Measurements from ENCODE around the gene ING5.

The ING5 gene

DNA sequence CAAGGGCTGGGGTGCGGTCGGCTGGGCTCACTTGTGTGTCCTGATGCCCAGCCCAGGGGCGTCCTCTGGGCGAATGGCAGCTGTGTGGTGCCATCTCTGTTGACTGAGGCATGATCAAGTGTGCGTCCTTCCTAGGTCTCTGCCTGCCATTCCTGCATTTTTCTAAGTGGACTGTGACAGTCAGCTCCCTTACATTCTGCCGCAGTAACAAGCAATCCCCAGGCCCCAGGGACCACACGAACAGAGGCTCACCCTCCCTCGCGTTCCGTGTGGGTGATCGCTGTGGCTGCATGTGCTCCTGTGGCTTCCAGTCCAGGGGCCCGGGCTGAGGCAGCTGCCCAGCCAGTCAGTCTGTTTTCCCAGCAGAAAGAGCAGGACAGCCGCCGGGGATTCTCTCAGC, 50.4 kb downstream of the ING5 start:
- Histone ChIP-seq H3K4me1 (ENCODE audit: insufficient read depth, low read length) (no peaks in the 10 kb centered on the region), H3K36me3 (ENCODE audit: insufficient read depth, low read length) (peaks cover 47% of the 10 kb centered on the region)
- no peak for DNase-seq

DNA sequence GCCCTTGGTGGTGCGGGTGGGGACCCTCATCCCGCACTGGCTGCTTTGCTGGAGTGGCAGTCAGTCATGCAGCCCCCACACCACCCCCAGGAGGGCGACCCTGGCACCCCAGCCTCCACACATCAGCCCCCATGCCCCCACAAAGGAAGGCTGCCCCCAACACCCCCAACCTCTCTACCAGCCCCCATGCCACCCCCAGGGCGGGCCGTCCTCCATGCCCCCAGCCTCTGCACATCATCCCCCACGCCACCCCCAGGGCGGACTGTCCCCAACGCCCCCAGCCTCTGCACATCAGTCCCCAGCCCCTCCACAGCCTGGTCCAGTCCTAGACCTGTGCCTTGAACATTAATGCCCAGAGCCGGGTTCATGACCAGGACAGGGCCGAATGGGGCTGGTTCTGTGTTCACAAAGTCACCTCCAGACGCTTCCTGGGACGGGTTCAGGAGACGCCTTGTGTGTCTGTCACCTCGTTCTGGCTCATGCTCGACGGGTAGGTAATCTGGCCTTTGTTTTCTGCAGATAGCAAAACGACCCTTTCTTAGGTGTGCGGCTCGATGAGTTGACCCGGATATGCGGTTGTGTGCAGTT, 50.9 kb downstream of the ING5 start:
- no peak overlapping the region for H2AFZ ChIP-seq (ENCODE audit: low read depth, low read length)
- no peak overlapping the region for H3K9ac ChIP-seq (ENCODE audit: low read depth, low read length)
- no peak overlapping the region for H3K4me3 ChIP-seq (ENCODE audit: low read depth in 1 of 2, low read length in 2 of 2)
- TF ChIP-seq, protein P1, sequence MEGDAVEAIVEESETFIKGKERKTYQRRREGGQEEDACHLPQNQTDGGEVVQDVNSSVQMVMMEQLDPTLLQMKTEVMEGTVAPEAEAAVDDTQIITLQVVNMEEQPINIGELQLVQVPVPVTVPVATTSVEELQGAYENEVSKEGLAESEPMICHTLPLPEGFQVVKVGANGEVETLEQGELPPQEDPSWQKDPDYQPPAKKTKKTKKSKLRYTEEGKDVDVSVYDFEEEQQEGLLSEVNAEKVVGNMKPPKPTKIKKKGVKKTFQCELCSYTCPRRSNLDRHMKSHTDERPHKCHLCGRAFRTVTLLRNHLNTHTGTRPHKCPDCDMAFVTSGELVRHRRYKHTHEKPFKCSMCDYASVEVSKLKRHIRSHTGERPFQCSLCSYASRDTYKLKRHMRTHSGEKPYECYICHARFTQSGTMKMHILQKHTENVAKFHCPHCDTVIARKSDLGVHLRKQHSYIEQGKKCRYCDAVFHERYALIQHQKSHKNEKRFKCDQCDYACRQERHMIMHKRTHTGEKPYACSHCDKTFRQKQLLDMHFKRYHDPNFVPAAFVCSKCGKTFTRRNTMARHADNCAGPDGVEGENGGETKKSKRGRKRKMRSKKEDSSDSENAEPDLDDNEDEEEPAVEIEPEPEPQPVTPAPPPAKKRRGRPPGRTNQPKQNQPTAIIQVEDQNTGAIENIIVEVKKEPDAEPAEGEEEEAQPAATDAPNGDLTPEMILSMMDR (IDR thresholded peaks at IDR 0.05; ENCODE audit: borderline replicate concordance, extremely low read depth, low read length, poor library complexity, severe bottlenecking), result no peak
- no peak for TF ChIP-seq EZH2 (IDR thresholded peaks at IDR 0.05; ENCODE audit: borderline replicate concordance, low read depth, low read length, severe bottlenecking)
- no peak overlapping the region for H3K4me2 ChIP-seq (ENCODE audit: insufficient read depth, low read length)
- H3K36me3 ChIP-seq (ENCODE audit: insufficient read depth, low read length), result peaks cover 47% of the 10 kb centered on the region
- DNase-seq (no peak), ATAC-seq (ENCODE audit: insufficient read depth, low read depth) (no peak)
- no peaks in the 10 kb centered on the region for H3K27me3 ChIP-seq (ENCODE audit: insufficient read depth, low read length, poor library complexity)
- no peaks in the 10 kb centered on the region for H3K79me2 ChIP-seq (ENCODE audit: insufficient read depth, low read length)
- no peaks in the 10 kb centered on the region for H3K4me1 ChIP-seq (ENCODE audit: insufficient read depth, low read length)
- no peaks in the 10 kb centered on the region for H3K9me3 ChIP-seq (ENCODE audit: insufficient read depth, low read length, severe bottlenecking)
- no peak overlapping the region for H3K27ac ChIP-seq (ENCODE audit: low read length)
- peaks cover 2% of the 10 kb centered on the region; the same call in 1 of the 2 replicates for H4K20me1 ChIP-seq (ENCODE audit: insufficient read depth, low read length)

More for the DNA sequence above, 50.4 kb downstream of the ING5 start:
- no peak for TF ChIP-seq EZH2 (IDR thresholded peaks at IDR 0.05; ENCODE audit: borderline replicate concordance, low read depth, low read length, severe bottlenecking)
- TF ChIP-seq, protein P1 (IDR thresholded peaks at IDR 0.05; ENCODE audit: borderline replicate concordance, extremely low read depth, low read length, poor library complexity, severe bottlenecking), result no peak
- no peak overlapping the region for H2AFZ ChIP-seq (ENCODE audit: low read depth, low read length)
- no peak overlapping the region for H3K4me2 ChIP-seq (ENCODE audit: insufficient read depth, low read length)
- H3K27me3 ChIP-seq (ENCODE audit: insufficient read depth, low read length, poor library complexity), result no peaks in the 10 kb centered on the region
- ATAC-seq (ENCODE audit: insufficient read depth, low read depth), result no peak
- H3K9me3 ChIP-seq (ENCODE audit: insufficient read depth, low read length, severe bottlenecking), result no peaks in the 10 kb centered on the region
- no peak overlapping the region for H3K4me3 ChIP-seq (ENCODE audit: low read depth in 1 of 2, low read length in 2 of 2)
- H4K20me1 ChIP-seq (ENCODE audit: insufficient read depth, low read length), result peaks cover 2% of the 10 kb centered on the region; the same call in 1 of the 2 replicates
- H3K9ac ChIP-seq (ENCODE audit: low read depth, low read length), result no peak overlapping the region
- no peak overlapping the region for H3K27ac ChIP-seq (ENCODE audit: low read length)
- H3K79me2 ChIP-seq (ENCODE audit: insufficient read depth, low read length), result no peaks in the 10 kb centered on the region

DNA sequence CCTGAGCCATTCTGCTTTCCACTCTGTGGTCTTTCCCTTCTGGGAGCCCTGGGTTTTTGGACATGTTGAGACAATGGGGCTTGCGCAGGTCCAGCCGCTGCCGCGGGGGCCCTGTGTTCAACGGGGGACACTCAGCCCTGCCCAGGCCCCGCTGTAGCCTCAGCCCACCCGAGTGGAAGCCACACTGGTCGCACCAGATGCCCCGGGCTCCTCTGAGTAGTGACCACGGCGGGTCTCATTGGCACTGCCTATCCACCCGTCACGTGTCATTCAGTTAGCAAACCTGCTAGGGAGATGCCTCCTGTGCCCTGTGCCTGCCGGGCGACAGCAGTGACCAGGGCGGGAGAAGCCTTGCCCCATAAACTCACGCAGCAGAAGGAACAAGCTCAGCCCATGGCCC, 51.7 kb downstream of the ING5 start:
- no peak for ATAC-seq (ENCODE audit: insufficient read depth, low read depth)
- Histone ChIP-seq H3K4me1 (ENCODE audit: insufficient read depth, low read length) (no peaks in the 10 kb centered on the region), H3K4me2 (ENCODE audit: insufficient read depth, low read length) (no peak overlapping the region), H3K9me3 (ENCODE audit: insufficient read depth, low read length, severe bottlenecking) (no peaks in the 10 kb centered on the region), H3K9ac (ENCODE audit: low read depth, low read length) (no peak overlapping the region), H2AFZ (ENCODE audit: low read depth, low read length) (no peak overlapping the region), H3K79me2 (ENCODE audit: insufficient read depth, low read length) (no peaks in the 10 kb centered on the region), H3K27me3 (ENCODE audit: insufficient read depth, low read length, poor library complexity) (no peaks in the 10 kb centered on the region), H3K4me3 (ENCODE audit: low read depth in 1 of 2, low read length in 2 of 2) (no peak overlapping the region), H3K36me3 (ENCODE audit: insufficient read depth, low read length) (peaks cover 46% of the 10 kb centered on the region), H4K20me1 (ENCODE audit: insufficient read depth, low read length) (peaks cover 4% of the 10 kb centered on the region; the same call in 1 of the 2 replicates), H3K27ac (ENCODE audit: low read length) (no peak overlapping the region)
- TF ChIP-seq, protein P1 (IDR thresholded peaks at IDR 0.05; ENCODE audit: borderline replicate concordance, extremely low read depth, low read length, poor library complexity, severe bottlenecking), result no peak
- TF ChIP-seq EZH2 (IDR thresholded peaks at IDR 0.05; ENCODE audit: borderline replicate concordance, low read depth, low read length, severe bottlenecking), result no peak
- no peak for DNase-seq
